ENCODE measurements around the gene UBXN2A.
A peak's percentile ranks its signal among the peaks of the same experiment; 100 is the strongest.

Gene UBXN2A

GRCh38 chr2:23924589-23925359 is 15.5 kb upstream of the UBXN2A start:
- TF ChIP-seq CTCF (IDR thresholded peaks at IDR 0.05; ENCODE audit: borderline replicate concordance, insufficient read depth, low read depth, low read length): no peak
- peak overlapping the region; percentile 72 for H3K4me3 ChIP-seq (ENCODE audit: low read depth, low read length)

DNA sequence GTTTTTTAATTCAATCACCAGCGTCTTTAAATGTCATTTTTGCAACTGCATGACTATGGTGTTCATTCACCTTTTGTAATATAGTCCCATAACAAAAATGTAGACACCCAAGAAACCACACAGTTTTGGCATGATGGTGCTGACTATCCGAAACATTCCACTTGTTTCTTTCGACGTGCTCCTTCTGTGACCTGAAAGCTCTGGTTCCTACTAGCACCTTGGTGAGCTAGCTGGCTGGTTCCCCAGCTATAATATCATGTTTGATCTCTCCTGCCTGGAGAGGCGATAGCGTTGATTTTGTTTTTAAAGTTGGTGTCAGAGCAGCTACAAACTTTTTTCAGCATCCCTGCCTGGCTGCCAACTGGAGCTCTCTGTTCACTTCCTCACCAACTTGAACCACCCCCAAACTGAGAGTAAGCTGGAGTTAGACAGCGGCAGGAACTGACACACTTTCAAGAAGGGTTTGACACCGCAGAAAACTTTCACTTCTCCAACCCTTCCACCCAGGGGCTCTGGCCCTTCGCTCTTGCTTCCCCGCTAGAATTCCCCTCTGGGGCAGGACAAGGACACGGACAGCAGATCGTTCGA is 14.5 kb upstream of the UBXN2A start:
- peak overlapping the region; percentile 72 for H3K4me3 ChIP-seq (ENCODE audit: low read depth, low read length)
- no peak for TF ChIP-seq CTCF (IDR thresholded peaks at IDR 0.05; ENCODE audit: borderline replicate concordance, insufficient read depth, low read depth, low read length)

GRCh38 chr2:23926290-23926749 is 13.9 kb upstream of the UBXN2A start:
- H3K4me3 ChIP-seq (ENCODE audit: low read depth, low read length): peak overlapping the region; percentile 72
- TF ChIP-seq CTCF (IDR thresholded peaks at IDR 0.05; ENCODE audit: borderline replicate concordance, insufficient read depth, low read depth, low read length): no peak

- peak within 1 kb of the TSS; percentile 72 for H3K4me3 ChIP-seq (ENCODE audit: low read depth, low read length)
- TF ChIP-seq CTCF (IDR thresholded peaks at IDR 0.05; ENCODE audit: borderline replicate concordance, insufficient read depth, low read depth, low read length): peak; percentile 97
These were observed 13.3 kb upstream of the UBXN2A start, which contains the start of gene ATAD2B for GRCh38 chr2:23926750-23927571. TSS of gene ATAD2B (minus strand) at chr2:23927123. CDS start at chr2:23926770, 353 bp downstream.

DNA sequence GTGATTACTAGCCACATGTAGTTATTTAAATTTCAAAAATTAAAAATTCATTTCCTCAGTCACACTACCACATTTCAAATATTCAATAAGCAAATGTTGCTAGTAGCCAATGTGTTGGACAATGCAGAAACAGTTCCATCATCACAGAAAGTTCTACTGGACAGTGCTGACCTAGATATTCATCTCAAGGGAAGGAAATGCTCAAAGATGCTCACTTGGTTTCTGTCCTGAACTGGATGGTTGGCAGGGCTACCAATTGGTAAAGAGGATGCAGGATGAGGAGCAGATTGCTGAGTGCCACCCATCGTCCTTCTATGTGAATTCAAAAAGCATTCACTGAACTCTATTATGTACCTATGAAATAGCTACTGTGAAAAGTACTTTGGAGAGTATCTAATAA is 6.0 kb upstream of the UBXN2A start:
- no peak for TF ChIP-seq CTCF (IDR thresholded peaks at IDR 0.05; ENCODE audit: borderline replicate concordance, insufficient read depth, low read depth, low read length)
- no peak overlapping the region for H3K4me3 ChIP-seq (ENCODE audit: low read depth, low read length)

- no peak for TF ChIP-seq CTCF (IDR thresholded peaks at IDR 0.05; ENCODE audit: borderline replicate concordance, insufficient read depth, low read depth, low read length)
These were observed 706 bp downstream of the UBXN2A start for GRCh38 chr2:23940718-23941620.

More at GRCh38 chr2:23940718-23941620, 706 bp downstream of the UBXN2A start:
- peak overlapping the region; percentile 75 for H3K4me3 ChIP-seq (ENCODE audit: low read depth, low read length)
